SK-N-SH (cell line): Measurements from ENCODE around the gene STOML1. TPM values are rescaled to one million over a fixed set of nuclear protein-coding genes. Genes with fewer than 3 reads are reported as not detected.

ENCODE experiments used
- CTCF ChIA-PET: fragments of 300-600, 350-600 bp; formaldehyde crosslinking; extraction: SDS; loops from one replicate; lab custom pipeline; 2021; lab: Yijun Ruan, JAX
- POLR2A ChIA-PET: fragments of 350-600 bp; sonication (Branson Sonifier 250); formaldehyde crosslinking; extraction: SDS; loops from one replicate; lab custom pipeline; 2020; ENCODE audit warnings: antibody characterized with exemption, inconsistent platforms; lab: Yijun Ruan, JAX
- DNase-seq: peaks from one replicate; pipeline ENCODE4 v3.0.0; 2012
- H2AFZ ChIP-seq: fragments of 200-600 bp; sonication (generic); 2 replicates; pipeline ENCODE4 v1.8.1; 2016; ENCODE audit warnings: antibody characterized with exemption, mild to moderate bottlenecking, low read depth
- H3F3A ChIP-seq: fragments of 200-600 bp; sonication (generic); replicated peaks from 2 replicates; pipeline ENCODE3; 2016; ENCODE audit warnings: antibody characterized with exemption, mild to moderate bottlenecking; ENCODE audit not compliant: insufficient read depth
- H3K27ac ChIP-seq, 2 experiments: fragments of 200-500 bp in 1 of 2; fragments of 200-600 bp in 1 of 2; sonication (Bioruptor generic) in 1 of 2; sonication (generic), shearing (Covaris generic) in 1 of 2; 2 replicates each; pipeline versions ENCODE4 v1.5.1 to v1.6.1; 2014 to 2016; ENCODE audit warnings: low read depth in 2 of 2, inconsistent platforms in 1 of 2, low read length in 1 of 2, mild to moderate bottlenecking in 1 of 2, mixed read lengths in 1 of 2
- H3K27me3 ChIP-seq: fragments of 200-600 bp; sonication (generic), shearing (Covaris generic); 2 replicates; pipeline ENCODE4 v1.6.1; 2016; ENCODE audit warnings: mixed run types; ENCODE audit not compliant: insufficient read depth
- H3K36me3 ChIP-seq, 2 experiments: fragments of 200-500 bp in 1 of 2; fragments of 200-600 bp in 1 of 2; sonication (Bioruptor generic) in 1 of 2; sonication (generic) in 1 of 2; replicated peaks in 1 of 2; 2 replicates each; pipeline versions ENCODE3 to v1.5.1; 2014 to 2016; ENCODE audit warnings: low read length in 1 of 2, mild to moderate bottlenecking in 1 of 2; ENCODE audit not compliant: insufficient read depth in 2 of 2, control insufficient read depth in 1 of 2
- H3K4me1 ChIP-seq, 2 experiments: fragments of 200-500 bp in 1 of 2; fragments of 200-600 bp in 1 of 2; sonication (Bioruptor generic) in 1 of 2; sonication (generic), shearing (Covaris generic) in 1 of 2; 2 replicates each; pipeline versions ENCODE4 v1.5.1 to v1.6.1; 2014 to 2016; ENCODE audit warnings: low read depth in 1 of 2, low read length in 1 of 2, mixed run types in 1 of 2; ENCODE audit not compliant: insufficient read depth in 2 of 2, control insufficient read depth in 1 of 2
- H3K4me2 ChIP-seq: fragments of 200-600 bp; sonication (generic), shearing (Covaris generic); 2 replicates; pipeline ENCODE4 v1.6.1; 2017; ENCODE audit warnings: mixed run types
- H3K4me3 ChIP-seq, 2 experiments: fragments of 200-500 bp in 1 of 2; fragments of 200-600 bp in 1 of 2; sonication (Bioruptor generic) in 1 of 2; sonication (generic), shearing (Covaris generic) in 1 of 2; 2 replicates each; pipeline versions ENCODE4 v1.5.1 to v1.8.1; 2014 to 2016; ENCODE audit warnings: low read depth in 2 of 2, inconsistent platforms in 1 of 2, low read length in 1 of 2, mild to moderate bottlenecking in 1 of 2, mixed read lengths in 1 of 2, moderate library complexity in 1 of 2
- H3K79me2 ChIP-seq: fragments of 200-600 bp; sonication (generic); 2 replicates; pipeline ENCODE4 v1.8.1; 2017; ENCODE audit warnings: mild to moderate bottlenecking; ENCODE audit not compliant: insufficient read depth
- H3K9ac ChIP-seq: fragments of 200-600 bp; sonication (generic); 2 replicates; pipeline ENCODE4 v1.6.1; 2017; ENCODE audit warnings: mixed run types
- H3K9me2 ChIP-seq: fragments of 200-600 bp; sonication (generic); 2 replicates; pipeline ENCODE4 v1.6.1; 2017; ENCODE audit warnings: mixed run types
- H3K9me3 ChIP-seq: fragments of 200-600 bp; sonication (generic); 2 replicates; pipeline ENCODE4 v1.6.1; 2017; ENCODE audit warnings: mixed run types, mild to moderate bottlenecking, moderate library complexity
- H4K20me1 ChIP-seq: fragments of 200-600 bp; sonication (generic); 2 replicates; pipeline ENCODE4 v1.6.1; 2017; ENCODE audit warnings: mild to moderate bottlenecking, mixed run types; ENCODE audit not compliant: insufficient read depth
- ELF1 ChIP-seq: IDR thresholded peaks from 2 replicates; pipeline ENCODE4 v1.4.0; 2012
- FOSL2 ChIP-seq: IDR thresholded peaks from 2 replicates; pipeline ENCODE4 v1.4.0; 2012; ENCODE audit warnings: low read depth, mild to moderate bottlenecking, moderate library complexity, borderline replicate concordance
- FOXM1 ChIP-seq: IDR thresholded peaks from 2 replicates; pipeline ENCODE4 v1.4.0; 2012; ENCODE audit warnings: low read depth, mild to moderate bottlenecking
- GATA2 ChIP-seq: sonication (generic); formaldehyde crosslinking; IDR thresholded peaks from 2 replicates; pipeline ENCODE4 v1.5.0; 2020; ENCODE audit warnings: mild to moderate bottlenecking, missing genetic modification reagents
- MAX ChIP-seq: IDR thresholded peaks from 2 replicates; pipeline ENCODE4 v1.4.0; 2012; ENCODE audit warnings: low read depth
- MEF2A ChIP-seq: IDR thresholded peaks from 2 replicates; pipeline ENCODE4 v1.4.0; 2012; ENCODE audit warnings: low read depth, borderline replicate concordance
- MXI1 ChIP-seq: IDR thresholded peaks from 2 replicates; pipeline ENCODE4 v1.6.1; 2012; ENCODE audit warnings: mild to moderate bottlenecking, low read depth, low read length, improper control_type of control experiment
- NRF1 ChIP-seq: IDR thresholded peaks from 2 replicates; pipeline ENCODE4 v1.6.1; 2012; ENCODE audit warnings: low read depth, mild to moderate bottlenecking, low read length
- POLR2AphosphoS5 ChIP-seq: IDR thresholded peaks from 2 replicates; pipeline ENCODE4 v1.6.1; 2012; ENCODE audit warnings: low read depth, low read length
- RFX5 ChIP-seq: IDR thresholded peaks from 2 replicates; pipeline ENCODE4 v1.6.1; 2012; ENCODE audit warnings: mild to moderate bottlenecking, improper control_type of control experiment, low read length
- RXRA ChIP-seq: IDR thresholded peaks from 2 replicates; pipeline ENCODE4 v1.4.0; 2012; ENCODE audit warnings: low read depth, mild to moderate bottlenecking, borderline replicate concordance
- SIN3A ChIP-seq: IDR thresholded peaks from 2 replicates; pipeline ENCODE4 v1.6.1; 2012; ENCODE audit warnings: low read depth, mild to moderate bottlenecking, low read length, moderate library complexity, borderline replicate concordance
- TAF1 ChIP-seq: IDR thresholded peaks from 2 replicates; pipeline ENCODE4 v1.6.1; 2012; ENCODE audit warnings: low read depth, mild to moderate bottlenecking, low read length, moderate library complexity, borderline replicate concordance
- TCF12 ChIP-seq: IDR thresholded peaks from 2 replicates; pipeline ENCODE4 v1.4.0; 2012
- TEAD4 ChIP-seq: IDR thresholded peaks from 2 replicates; pipeline ENCODE4 v1.4.0; 2012; ENCODE audit warnings: mild to moderate bottlenecking, borderline replicate concordance; ENCODE audit not compliant: insufficient read depth
- YY1 ChIP-seq: IDR thresholded peaks from 2 replicates; pipeline ENCODE4 v1.4.0; 2012; ENCODE audit warnings: low read depth, mild to moderate bottlenecking
- WGBS: methylation state at CpG from one replicate; pipeline ENCODE4 v1.1.6; 2017; ENCODE audit warnings: low lambda C conversion rate; 5-methylcytosine and 5-hydroxymethylcytosine counted together
- polyA plus RNA-seq, 3 experiments: library from polyadenylated mRNA; depleted of rRNA; stranded (reverse); fragments of >200 nt; gene quantifications; 2 replicates each; pipeline ENCODE4 v1.2.3, GENCODE V29; 2012
- TF ChIP-seq, protein P1 (sequence below): fragments of 200-600 bp; sonication (generic); IDR thresholded peaks from 2 replicates; pipeline ENCODE4 v1.6.1; 2017; ENCODE audit warnings: antibody characterized with exemption, mild to moderate bottlenecking, moderate library complexity

The STOML1 gene
- polyA plus RNA-seq, 1 of the 3 experiments (the other 2 are of a cell fraction) = 20.4 TPM

DNA sequence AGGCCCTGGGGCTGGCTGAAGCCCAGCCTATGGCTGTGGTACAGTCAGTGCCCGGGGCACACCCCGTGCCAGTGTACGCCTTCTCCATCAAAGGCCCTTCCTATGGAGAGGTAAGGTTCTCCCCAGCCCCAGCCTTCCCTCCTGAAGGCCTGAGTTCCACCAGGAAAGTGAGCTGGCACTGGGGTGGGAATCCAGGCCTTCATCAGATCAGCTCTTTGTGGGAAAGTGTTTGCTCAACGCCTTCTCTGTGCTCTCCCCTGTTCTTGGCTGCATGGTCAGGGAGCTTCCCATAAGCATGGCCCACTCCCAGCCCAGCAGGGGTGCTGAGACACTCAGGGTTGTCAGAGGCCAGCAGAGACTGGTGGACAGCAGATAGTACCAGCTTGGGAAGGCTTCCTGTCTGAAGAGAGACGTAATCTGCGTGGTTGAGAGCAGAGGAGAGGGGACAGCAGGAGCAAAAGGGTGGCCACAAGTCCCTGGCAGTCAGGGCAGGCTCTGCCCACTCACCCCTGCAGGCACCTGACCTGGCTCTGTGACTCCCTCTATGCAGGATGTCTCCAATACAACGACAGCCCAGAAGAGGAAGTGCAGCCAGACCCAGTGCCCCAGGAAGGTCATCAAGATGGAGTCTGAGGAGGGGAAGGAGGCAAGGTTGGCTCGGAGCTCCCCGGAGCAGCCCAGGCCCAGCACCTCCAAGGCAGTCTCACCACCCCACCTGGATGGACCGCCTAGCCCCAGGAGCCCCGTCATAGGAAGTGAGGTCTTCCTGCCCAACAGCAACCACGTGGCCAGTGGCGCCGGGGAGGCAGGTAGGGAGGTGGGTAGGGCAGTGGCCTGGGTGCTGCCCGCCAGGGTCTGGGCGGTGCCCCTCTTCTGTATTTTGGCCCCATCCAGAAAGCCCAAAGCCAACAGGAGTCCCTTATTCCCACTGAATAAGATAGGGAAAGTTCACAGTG, 40.8 kb upstream of the STOML1 start:
- ChIA-PET POLR2A (no interaction called here), CTCF (interaction anchor here (1.0 to 17.5 kb wide), 6 partner anchors 9 to 68 kb away, joined by 3 to 280 read pairs (median 8); no protein-coding TSS in a partner anchor)
- WGBS = 91% methylated on average over 12 of the region's 16 CpGs

GRCh38 chr15:74032046-74032445, 40.0 kb upstream of the STOML1 start:
- 95% methylated on average over 6 of the region's 6 CpGs for WGBS
- DNase-seq = no peak
- Histone ChIP-seq H3K36me3 (peaks cover 6 to 52% of the 10 kb centered on the region in 2 experiments), H3K27ac (no peak overlapping the region), H3K4me3 (no peak overlapping the region), H3K79me2 (peaks cover 3% of the 10 kb centered on the region; the same call in 1 of the 2 replicates), H3K9me3 (no peaks in the 10 kb centered on the region), H3K9ac (no peak overlapping the region), H3K4me1 (no peaks in the 10 kb centered on the region), H3K9me2 (no peaks in the 10 kb centered on the region), H2AFZ (no peak overlapping the region), H3K4me2 (no peak overlapping the region), H3K27me3 (no peaks in the 10 kb centered on the region), H3F3A (no peaks in the 10 kb centered on the region), H4K20me1 (no peaks in the 10 kb centered on the region)
- TF ChIP-seq, protein P1, sequence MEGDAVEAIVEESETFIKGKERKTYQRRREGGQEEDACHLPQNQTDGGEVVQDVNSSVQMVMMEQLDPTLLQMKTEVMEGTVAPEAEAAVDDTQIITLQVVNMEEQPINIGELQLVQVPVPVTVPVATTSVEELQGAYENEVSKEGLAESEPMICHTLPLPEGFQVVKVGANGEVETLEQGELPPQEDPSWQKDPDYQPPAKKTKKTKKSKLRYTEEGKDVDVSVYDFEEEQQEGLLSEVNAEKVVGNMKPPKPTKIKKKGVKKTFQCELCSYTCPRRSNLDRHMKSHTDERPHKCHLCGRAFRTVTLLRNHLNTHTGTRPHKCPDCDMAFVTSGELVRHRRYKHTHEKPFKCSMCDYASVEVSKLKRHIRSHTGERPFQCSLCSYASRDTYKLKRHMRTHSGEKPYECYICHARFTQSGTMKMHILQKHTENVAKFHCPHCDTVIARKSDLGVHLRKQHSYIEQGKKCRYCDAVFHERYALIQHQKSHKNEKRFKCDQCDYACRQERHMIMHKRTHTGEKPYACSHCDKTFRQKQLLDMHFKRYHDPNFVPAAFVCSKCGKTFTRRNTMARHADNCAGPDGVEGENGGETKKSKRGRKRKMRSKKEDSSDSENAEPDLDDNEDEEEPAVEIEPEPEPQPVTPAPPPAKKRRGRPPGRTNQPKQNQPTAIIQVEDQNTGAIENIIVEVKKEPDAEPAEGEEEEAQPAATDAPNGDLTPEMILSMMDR = no peak
- no peak for TF ChIP-seq TCF12
- TF ChIP-seq MXI1 = no peak
- no peak for TF ChIP-seq MAX
- POLR2A ChIA-PET = no interaction called here
- CTCF ChIA-PET = interaction anchor here (0.6 to 2.4 kb wide), 7 partner anchors 8 to 275 kb away, joined by 3 to 9 read pairs (median 4); no protein-coding TSS in a partner anchor

More for the DNA sequence above, 40.8 kb upstream of the STOML1 start:
- no peaks in the 10 kb centered on the region for H3K9me3 ChIP-seq
- no peak for DNase-seq
- H3K27ac ChIP-seq = no peak overlapping the region
- no peak overlapping the region for H3K4me3 ChIP-seq
- peaks cover 6 to 48% of the 10 kb centered on the region in 2 experiments for H3K36me3 ChIP-seq
- H3K4me2 ChIP-seq = no peak overlapping the region
- no peak overlapping the region for H2AFZ ChIP-seq
- H3K4me1 ChIP-seq = no peaks in the 10 kb centered on the region
- H3K9me2 ChIP-seq = no peaks in the 10 kb centered on the region
- TF ChIP-seq TEAD4 (no peak), NRF1 (no peak), YY1 (no peak), TCF12 (no peak), TAF1 (no peak), MAX (no peak), FOSL2 (no peak), MXI1 (no peak), RFX5 (no peak), FOXM1 (no peak), SIN3A (no peak), GATA2 (CRISPR knock-in tag) (no peak), ELF1 (no peak), POLR2AphosphoS5 (no peak), RXRA (no peak), MEF2A (no peak)
- TF ChIP-seq, protein P1 = no peak
- no peaks in the 10 kb centered on the region for H3K27me3 ChIP-seq
- no peaks in the 10 kb centered on the region for H4K20me1 ChIP-seq
- H3K79me2 ChIP-seq = peaks cover 3% of the 10 kb centered on the region; the same call in 1 of the 2 replicates
- H3K9ac ChIP-seq = no peak overlapping the region
- H3F3A ChIP-seq = no peaks in the 10 kb centered on the region
